ENCODE results near the gene QRICH1.

The QRICH1 gene

GRCh38 chr3:49119439-49119838, 25.6 kb upstream of the QRICH1 start:
- no peak for DNase-seq

- no peak for DNase-seq
These were observed 25.2 kb upstream of the QRICH1 start for GRCh38 chr3:49119036-49119435.

- no peak for DNase-seq
These were observed 18.4 kb upstream of the QRICH1 start for GRCh38 chr3:49112262-49112661.

DNA sequence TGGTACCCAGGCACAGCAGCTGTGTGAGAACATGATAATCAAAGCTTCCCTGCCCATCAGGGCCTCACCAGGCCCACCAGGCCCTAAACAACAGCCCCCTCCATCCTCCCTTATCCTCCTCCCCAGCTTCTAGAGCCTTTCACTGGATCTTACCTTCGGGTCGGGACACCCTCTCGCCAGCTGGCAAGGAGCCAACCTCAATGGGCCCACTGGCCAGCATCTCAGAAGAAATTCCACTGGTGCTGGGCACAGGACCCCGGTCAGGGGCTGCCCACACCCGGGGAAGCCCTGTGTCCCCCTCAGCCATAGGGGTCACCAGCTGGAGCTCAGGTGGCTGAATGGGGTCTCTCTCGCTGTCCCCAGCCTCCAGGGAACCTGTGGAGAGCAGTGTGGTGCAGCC, 17.5 kb upstream of the QRICH1 start:
- no peak for DNase-seq

- DNase-seq, result no peak
These were observed 16.9 kb upstream of the QRICH1 start for GRCh38 chr3:49110780-49111179.

- DNase-seq, result no peak
These were observed 14.5 kb upstream of the QRICH1 start for GRCh38 chr3:49108346-49108745.

GRCh38 chr3:49104427-49105291, 10.8 kb upstream of the QRICH1 start, which contains the start of gene QARS1:
Gene QARS1, minus strand, starts transcription at chr3:49104757. Its CDS starts 24 bp downstream, at chr3:49104733.
- DNase-seq, result peak; percentile 83

- no peak for DNase-seq
These were observed 10.2 kb upstream of the QRICH1 start for GRCh38 chr3:49104052-49104426.

- no peak for DNase-seq
These were observed 6.3 kb upstream of the QRICH1 start for GRCh38 chr3:49100046-49100615.

DNA sequence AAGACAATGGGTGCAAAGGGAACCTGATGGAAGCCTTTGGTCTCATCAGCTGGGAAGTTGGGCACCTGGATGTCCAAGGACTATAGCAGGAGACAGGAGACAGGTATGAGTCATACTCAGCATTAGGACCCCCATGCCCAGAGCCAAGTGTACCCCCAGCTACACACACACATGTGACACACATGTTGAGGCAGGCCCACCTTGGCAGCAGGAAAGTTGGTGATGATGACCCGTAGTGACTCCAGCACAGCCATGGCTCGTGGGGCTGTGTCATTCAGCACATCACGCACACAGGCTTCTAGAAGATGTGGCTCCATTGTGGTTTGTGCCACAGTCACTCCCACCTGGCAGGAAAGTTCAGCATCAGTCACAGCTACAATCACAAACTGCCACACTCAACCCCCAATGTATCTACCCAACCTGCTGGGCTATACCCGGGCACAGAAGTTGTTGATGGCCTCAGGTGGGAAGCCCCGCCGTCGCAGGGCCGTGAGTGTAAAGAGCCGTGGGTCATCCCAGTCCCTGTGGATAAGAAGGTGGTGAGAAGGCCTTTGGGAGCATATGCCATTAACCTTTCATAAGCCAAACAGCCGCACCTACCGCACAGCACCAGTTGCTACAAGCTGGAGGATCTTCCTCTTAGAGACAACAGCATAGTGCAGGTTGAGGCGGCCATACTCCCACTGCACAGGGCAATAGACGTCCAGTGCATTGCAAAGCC, 5.2 kb upstream of the QRICH1 start:
- no peak for DNase-seq

GRCh38 chr3:49098429-49098828, 4.6 kb upstream of the QRICH1 start:
- peak; percentile 96 for DNase-seq

DNA sequence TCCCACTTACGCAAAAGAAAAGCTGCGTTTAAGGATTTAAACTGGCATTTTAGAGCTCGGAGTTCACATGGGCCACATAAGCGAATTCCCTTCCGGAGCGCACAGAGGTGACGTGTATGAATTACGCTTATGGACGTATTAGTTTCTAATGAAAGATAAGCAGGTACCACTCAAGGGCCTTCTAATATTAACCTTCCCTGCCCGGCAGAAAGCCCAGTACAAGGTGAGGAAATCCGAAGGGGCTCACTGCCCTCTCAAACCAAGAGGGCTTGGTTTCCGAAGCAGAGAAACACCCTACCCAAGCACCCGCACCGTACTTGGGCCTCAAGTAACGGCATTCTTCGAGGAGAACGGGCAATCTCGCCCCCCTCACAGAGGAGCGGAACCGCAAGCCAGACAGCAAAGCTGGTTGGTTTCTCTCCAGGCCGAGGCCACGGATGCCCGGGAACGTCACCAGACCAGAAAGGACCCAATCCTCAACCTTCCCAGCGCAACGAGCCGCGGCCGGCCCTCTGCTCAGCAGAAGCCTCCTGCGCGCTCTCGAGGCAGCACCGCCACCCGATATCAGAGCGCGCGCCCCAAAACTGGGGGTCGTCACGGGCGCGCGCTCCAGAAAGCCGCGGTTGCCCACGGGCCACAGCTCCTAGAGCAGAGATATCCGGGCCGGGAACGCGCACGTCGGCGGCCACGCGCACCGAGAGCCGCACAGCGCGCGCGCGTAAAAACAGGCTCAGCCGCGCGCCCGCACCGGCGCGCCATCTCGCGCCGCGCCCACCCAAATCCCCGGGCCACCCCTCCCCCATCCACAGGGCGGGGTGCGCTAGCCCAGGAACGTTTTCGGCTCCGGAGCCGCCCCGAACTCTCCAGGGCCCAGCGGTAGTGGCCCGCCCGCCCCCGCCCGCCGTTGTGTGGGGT, 676 bp downstream of the QRICH1 start:
- DNase-seq, result no peak

GRCh38 chr3:49081429-49081828, 12.4 kb downstream of the QRICH1 start:
- DNase-seq, result no peak

- no peak for DNase-seq
These were observed 14.6 kb downstream of the QRICH1 start for GRCh38 chr3:49079270-49079669.

GRCh38 chr3:49076646-49077045, 17.2 kb downstream of the QRICH1 start:
- no peak for DNase-seq

DNA sequence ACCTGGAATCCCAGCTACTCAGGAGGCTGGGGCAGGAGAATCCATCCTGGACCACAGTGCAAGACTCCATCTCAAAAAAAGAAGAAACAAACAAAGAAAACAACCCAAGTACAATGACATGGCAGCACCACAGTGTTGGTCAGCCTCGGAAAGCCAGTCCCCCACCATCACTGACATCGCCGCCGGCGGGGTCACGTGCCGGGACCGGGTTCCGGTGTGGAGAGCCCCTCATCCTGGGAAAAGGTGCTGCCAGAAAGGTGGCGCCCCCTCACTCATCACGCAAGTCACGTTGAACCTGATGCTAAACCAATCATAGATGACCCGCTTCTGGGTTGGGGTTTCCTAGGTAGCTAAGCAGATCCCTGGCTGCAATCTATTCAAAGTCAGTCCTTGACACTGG, 17.8 kb downstream of the QRICH1 start:
- no peak for DNase-seq

GRCh38 chr3:49058011-49058410, 35.9 kb downstream of the QRICH1 start:
- DNase-seq, result no peak

- no peak for DNase-seq
These were observed 36.6 kb downstream of the QRICH1 start for GRCh38 chr3:49057268-49057667.

GRCh38 chr3:49054344-49054862, 39.5 kb downstream of the QRICH1 start:
- no peak for DNase-seq

DNA sequence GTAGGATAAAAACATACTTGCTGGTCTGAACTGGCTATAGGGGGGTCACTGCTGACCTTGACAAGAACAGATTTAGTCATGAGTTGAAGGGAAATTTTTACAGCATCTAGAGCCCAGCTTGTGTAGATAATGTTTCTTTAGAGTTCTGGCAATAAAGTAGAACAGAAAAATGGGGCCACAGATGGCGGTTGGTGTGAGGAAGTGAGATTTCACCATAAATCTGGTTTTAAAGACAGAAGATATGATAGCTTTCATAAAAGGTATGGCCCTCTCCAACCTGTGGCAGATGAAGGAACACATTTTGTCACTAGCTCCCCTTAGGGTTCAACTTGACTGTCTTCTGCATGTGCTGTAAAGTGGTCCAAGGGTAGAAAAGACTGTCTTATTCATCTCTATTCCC, 40.3 kb downstream of the QRICH1 start:
- no peak for DNase-seq

- no peak for DNase-seq
These were observed 58.6 kb downstream of the QRICH1 start for GRCh38 chr3:49035281-49035680.

DNA sequence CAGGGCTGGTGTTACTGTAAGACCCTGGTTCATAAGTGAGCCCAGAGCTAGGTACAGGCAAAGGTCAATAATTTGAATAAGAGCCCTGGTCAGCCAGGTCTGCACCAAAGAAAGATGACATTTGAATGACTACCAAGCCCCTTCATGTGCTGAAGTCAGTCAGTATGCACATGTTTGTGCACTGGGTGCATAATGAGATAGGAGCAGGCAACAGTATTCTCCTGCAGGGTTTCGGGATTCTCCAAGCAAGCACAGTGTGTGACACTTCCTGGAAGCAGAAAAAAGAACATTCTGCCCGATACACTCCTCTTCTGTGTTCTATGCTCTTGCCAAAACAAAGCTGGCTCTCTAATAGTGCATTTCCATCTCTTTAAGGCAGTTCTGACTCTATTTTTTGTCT, 59.2 kb downstream of the QRICH1 start:
- no peak for DNase-seq
